ENCODE results near the gene ALDH5A1.

- TF ChIP-seq POLR2A (IDR thresholded peaks at IDR 0.05), result no peak
- TF ChIP-seq, protein P1, sequence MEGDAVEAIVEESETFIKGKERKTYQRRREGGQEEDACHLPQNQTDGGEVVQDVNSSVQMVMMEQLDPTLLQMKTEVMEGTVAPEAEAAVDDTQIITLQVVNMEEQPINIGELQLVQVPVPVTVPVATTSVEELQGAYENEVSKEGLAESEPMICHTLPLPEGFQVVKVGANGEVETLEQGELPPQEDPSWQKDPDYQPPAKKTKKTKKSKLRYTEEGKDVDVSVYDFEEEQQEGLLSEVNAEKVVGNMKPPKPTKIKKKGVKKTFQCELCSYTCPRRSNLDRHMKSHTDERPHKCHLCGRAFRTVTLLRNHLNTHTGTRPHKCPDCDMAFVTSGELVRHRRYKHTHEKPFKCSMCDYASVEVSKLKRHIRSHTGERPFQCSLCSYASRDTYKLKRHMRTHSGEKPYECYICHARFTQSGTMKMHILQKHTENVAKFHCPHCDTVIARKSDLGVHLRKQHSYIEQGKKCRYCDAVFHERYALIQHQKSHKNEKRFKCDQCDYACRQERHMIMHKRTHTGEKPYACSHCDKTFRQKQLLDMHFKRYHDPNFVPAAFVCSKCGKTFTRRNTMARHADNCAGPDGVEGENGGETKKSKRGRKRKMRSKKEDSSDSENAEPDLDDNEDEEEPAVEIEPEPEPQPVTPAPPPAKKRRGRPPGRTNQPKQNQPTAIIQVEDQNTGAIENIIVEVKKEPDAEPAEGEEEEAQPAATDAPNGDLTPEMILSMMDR (IDR thresholded peaks at IDR 0.05), result no peak
- no peak for TF ChIP-seq EP300 (IDR thresholded peaks at IDR 0.05)
Measured at GRCh38 chr6:24500683-24501082, 5.9 kb downstream of the ALDH5A1 start.

Measured in tibial nerve (tissue), 4 donors.